Activated naive CD4-positive, alpha-beta T cell treated with anti-CD3 and anti-CD28 coated beads, Interleukin-2, amount 50 U/mL, for 72 hours (primary cell): ENCODE data around the gene FAM81A. TPM values are rescaled to one million over a fixed set of nuclear protein-coding genes. Genes with fewer than 3 reads are reported as not detected.
"Not testable (repeated sequence)": the region's sequence is repeated elsewhere in the genome, so short reads cannot be mapped to it uniquely, and the experiment has no call there.

Experiments
- ATAC-seq, 2 donors: fragments of 150-1000 bp; cut with Tn5 transposase; 2 replicates each; pipeline ENCODE4 v1.10.0; 2021; ENCODE audit warnings: mild to moderate bottlenecking in 2 of 2, moderate library complexity in 2 of 2
- DNase-seq, 2 donors: peaks; one replicate each; pipeline ENCODE4 v3.0.0; 2021 to 2022; ENCODE audit warnings: low spot score in 2 of 2
- H3K27ac Mint-ChIP-seq, 2 donors: one replicate each; pipeline ENCODE4 v1.8.0; 2022; ENCODE audit warnings: mild to moderate bottlenecking in 2 of 2, mixed read lengths in 2 of 2
- H3K36me3 Mint-ChIP-seq, 2 donors: one replicate each; pipeline ENCODE4 v1.8.0; 2022; ENCODE audit warnings: mixed read lengths in 2 of 2
- H3K9me3 Mint-ChIP-seq, 2 donors: one replicate each; pipeline ENCODE4 v1.8.0; 2022; ENCODE audit warnings: mixed read lengths in 2 of 2
- total RNA-seq, 2 donors: library from RNA; stranded (reverse); gene quantifications; one replicate each; pipeline ENCODE4 v1.2.3, GENCODE V29; 2022

The FAM81A gene
- under 1 TPM; 0.09 to 0.41 TPM for total RNA-seq

GRCh38 chr15:59437817-59438624, at the start of gene FAM81A:
Gene FAM81A (plus strand): TSS chr15:59438186. CDS start chr15:59458627, 20,441 bp downstream.
- Mint-ChIP-seq H3K27ac (no peak within 1 kb of the TSS), H3K9me3 (no peaks in the 10 kb centered on the region), H3K36me3 (no peaks in the 10 kb centered on the region)
- ATAC-seq: peak; percentile 81 to 90
- DNase-seq: peak in 1 of 2 donors; percentile 58

- Mint-ChIP-seq H3K27ac (no peak overlapping the region), H3K36me3 (no peaks in the 10 kb centered on the region), H3K9me3 (no peaks in the 10 kb centered on the region)
- DNase-seq (no peak), ATAC-seq (no peak)
These were observed 49.3 kb upstream of the FAM81A start for GRCh38 chr15:59388670-59389069.

GRCh38 chr15:59392299-59392698, 45.7 kb upstream of the FAM81A start:
- DNase-seq (no peak), ATAC-seq (no peak)
- H3K9me3 Mint-ChIP-seq: no peaks in the 10 kb centered on the region
- H3K27ac Mint-ChIP-seq: no peak overlapping the region
- no peaks in the 10 kb centered on the region for H3K36me3 Mint-ChIP-seq

DNA sequence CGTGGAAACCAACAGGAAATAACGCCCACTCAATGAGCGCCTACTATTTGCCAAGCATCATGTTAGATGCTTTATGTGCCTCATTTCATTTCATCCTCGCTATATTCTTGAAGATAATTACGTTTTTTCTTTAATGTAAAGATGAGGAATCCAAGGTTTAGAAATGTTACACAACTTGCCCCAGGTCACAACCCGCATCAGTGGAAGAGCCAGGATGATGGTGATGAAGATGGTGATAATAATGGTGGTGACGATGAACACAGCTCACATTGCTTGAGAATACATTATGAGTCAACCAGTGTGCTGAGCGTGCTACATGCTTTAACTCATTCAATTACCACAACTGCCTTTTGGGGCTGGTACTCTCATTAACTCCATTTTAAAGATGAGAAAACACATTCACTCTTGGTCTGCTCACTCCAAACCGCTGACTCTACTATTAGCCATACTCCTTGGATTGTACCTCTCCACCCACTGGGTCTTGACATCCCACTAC, 43.8 kb upstream of the FAM81A start:
- Mint-ChIP-seq H3K27ac (peak overlapping the region in 1 of 2 donors; percentile 50), H3K36me3 (no peaks in the 10 kb centered on the region), H3K9me3 (no peaks in the 10 kb centered on the region)
- no peak for ATAC-seq
- no peak for DNase-seq

GRCh38 chr15:59396211-59396610, 41.8 kb upstream of the FAM81A start:
- no peak for ATAC-seq
- Mint-ChIP-seq H3K27ac (no peak overlapping the region), H3K36me3 (no peaks in the 10 kb centered on the region), H3K9me3 (no peaks in the 10 kb centered on the region)
- no peak for DNase-seq

GRCh38 chr15:59396679-59397078, 41.3 kb upstream of the FAM81A start:
- Mint-ChIP-seq H3K27ac (no peak overlapping the region), H3K9me3 (no peaks in the 10 kb centered on the region), H3K36me3 (no peaks in the 10 kb centered on the region)
- ATAC-seq (no peak), DNase-seq (no peak)

DNA sequence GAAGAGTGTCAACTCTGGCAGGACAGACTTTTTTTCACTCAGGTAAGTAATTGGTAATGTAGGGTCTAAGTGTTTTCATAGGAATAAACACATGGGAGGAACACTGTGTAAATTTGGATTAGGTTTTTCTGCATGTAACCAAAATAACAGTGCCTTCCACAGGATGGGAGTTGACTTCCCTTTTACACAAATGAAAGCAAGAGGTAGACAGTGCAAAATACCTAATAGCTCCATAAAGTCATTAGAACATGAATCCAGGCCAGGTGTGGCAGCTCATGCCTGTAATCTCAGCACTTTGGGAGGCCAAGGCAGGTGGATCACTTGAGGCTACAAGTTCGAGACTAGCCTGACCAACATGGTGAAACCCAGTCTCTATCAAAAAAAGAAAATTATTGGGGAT, 39.8 kb upstream of the FAM81A start:
- Mint-ChIP-seq H3K9me3 (no peaks in the 10 kb centered on the region), H3K27ac (no peak overlapping the region), H3K36me3 (no peaks in the 10 kb centered on the region)
- DNase-seq: no peak
- no peak for ATAC-seq

DNA sequence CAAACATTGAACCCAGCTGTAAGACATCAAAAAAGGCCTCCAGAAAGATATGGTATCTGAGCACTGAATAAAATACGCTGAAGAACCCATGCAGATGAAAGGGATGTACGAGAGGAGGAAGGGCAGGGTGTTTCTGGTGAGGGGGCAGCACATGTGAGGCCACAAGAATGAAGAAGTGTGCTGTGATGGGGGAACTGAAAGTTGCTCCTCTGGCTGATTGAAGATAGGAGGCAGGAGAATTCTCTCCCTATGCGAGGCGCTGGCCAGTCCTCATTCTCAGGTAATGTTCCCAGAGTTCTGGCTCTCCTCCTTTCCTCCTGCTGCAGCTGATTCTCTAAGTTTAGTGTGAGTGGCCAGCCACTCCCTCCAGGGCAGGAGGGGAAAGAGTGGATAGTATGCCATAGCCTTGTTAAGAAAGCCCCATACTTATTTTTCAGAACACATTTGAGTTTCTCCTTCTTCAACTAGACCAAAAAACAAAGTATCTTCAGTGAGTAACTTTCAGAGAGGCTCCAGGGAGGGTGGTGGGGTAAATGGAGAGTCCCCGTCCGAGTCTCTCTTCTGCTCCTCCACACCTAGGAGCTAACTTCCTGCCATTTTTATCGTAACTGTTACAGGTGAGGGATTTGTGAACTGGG, 38.4 kb upstream of the FAM81A start:
- ATAC-seq (no peak), DNase-seq (no peak)
- Mint-ChIP-seq H3K36me3 (no peaks in the 10 kb centered on the region), H3K9me3 (no peaks in the 10 kb centered on the region), H3K27ac (no peak overlapping the region)

GRCh38 chr15:59400103-59400813, 37.7 kb upstream of the FAM81A start:
- H3K9me3 Mint-ChIP-seq: no peaks in the 10 kb centered on the region
- DNase-seq (no peak), ATAC-seq (no peak)
- no peaks in the 10 kb centered on the region for H3K36me3 Mint-ChIP-seq
- peak overlapping the region in 1 of 2 donors; percentile 2 for H3K27ac Mint-ChIP-seq

- H3K9me3 Mint-ChIP-seq, H3K36me3 Mint-ChIP-seq, DNase-seq, H3K27ac Mint-ChIP-seq, ATAC-seq: not testable (repeated sequence)
These were observed 36.7 kb upstream of the FAM81A start for GRCh38 chr15:59401051-59401823.

DNA sequence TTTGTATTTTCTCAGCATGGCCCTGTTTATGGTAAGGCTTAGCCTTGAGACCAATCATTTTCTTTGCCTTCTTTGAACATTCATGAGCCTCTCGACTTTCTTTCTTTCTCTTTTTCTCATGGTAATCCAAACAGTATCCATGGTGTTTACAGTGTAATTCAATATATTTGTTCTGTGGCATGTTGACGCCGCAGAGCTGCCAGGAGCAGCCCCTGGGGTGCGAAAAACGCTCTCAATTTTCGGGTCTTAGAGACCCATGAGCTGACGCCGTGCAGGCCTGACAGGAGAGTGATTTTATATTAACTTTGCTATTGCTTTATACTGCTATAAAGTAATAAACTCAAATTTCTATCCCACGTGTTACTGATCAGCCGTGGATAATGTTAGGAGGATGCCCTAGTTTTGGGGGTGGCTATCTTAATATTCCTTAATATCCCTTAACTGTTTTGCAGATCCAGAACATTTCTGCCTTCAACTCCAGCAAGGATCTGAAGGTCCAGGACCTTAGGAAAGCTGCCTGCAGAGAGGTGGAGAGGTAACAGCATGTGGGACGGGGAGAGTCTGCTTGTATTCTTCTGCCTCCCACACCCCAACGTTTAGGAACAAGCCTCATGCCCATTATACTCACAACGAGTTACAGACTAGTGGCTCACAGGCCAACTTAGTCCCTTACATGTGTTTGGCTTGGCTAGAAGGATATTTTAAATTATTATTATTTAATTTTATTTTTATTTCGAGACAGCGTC, 36.0 kb upstream of the FAM81A start:
- no peak for ATAC-seq
- no peaks in the 10 kb centered on the region for H3K36me3 Mint-ChIP-seq
- no peak for DNase-seq
- no peaks in the 10 kb centered on the region for H3K9me3 Mint-ChIP-seq
- no peak overlapping the region for H3K27ac Mint-ChIP-seq

DNA sequence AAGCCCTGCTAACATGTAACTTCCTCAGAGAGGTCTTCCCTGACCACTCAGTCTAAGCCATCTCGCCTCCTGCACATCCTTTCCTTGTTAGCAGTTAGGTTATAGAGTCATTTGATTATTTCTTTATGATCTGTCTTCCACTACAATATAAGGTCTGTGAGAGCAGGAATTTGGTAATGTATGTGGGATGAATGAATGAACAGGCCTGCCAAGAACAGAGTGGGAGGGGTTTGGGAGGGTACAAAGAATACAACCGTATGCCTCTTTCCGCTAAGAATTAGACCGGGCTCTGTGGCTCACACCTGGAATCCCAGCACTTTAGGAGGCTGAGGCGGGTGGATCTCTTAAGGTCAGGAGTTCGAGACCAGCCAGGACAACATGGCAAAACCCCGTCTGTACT, 32.9 kb upstream of the FAM81A start:
- H3K9me3 Mint-ChIP-seq: no peaks in the 10 kb centered on the region
- ATAC-seq (no peak), DNase-seq (no peak)
- no peaks in the 10 kb centered on the region for H3K36me3 Mint-ChIP-seq
- no peak overlapping the region for H3K27ac Mint-ChIP-seq

DNA sequence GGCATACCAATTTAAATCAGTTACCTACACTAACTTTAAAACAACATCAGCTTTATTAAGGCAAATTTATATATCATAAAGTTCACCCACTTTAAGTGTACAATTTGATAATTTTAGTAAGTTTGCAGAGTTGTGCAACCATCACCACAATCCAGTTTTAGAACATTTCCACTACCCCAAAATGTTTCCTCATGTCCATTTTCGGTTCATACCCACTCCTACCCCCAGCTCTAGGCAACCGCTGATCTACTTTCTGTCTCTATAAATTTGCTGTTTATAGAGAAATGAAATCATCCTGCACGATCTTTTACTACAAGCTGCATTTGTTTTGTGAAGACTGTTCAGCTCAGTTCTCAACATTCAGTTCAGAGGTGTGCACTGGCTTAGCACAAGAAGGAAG, 31.5 kb upstream of the FAM81A start:
- Mint-ChIP-seq H3K27ac (no peak overlapping the region), H3K9me3 (no peaks in the 10 kb centered on the region), H3K36me3 (no peaks in the 10 kb centered on the region)
- ATAC-seq: no peak
- no peak for DNase-seq

- no peaks in the 10 kb centered on the region for H3K36me3 Mint-ChIP-seq
- H3K27ac Mint-ChIP-seq: no peak overlapping the region
- DNase-seq (no peak), ATAC-seq (no peak)
- H3K9me3 Mint-ChIP-seq: no peaks in the 10 kb centered on the region
These were observed 30.0 kb upstream of the FAM81A start for GRCh38 chr15:59407946-59408345.

- no peaks in the 10 kb centered on the region for H3K9me3 Mint-ChIP-seq
- no peak for DNase-seq
- no peak overlapping the region for H3K27ac Mint-ChIP-seq
- no peaks in the 10 kb centered on the region for H3K36me3 Mint-ChIP-seq
- ATAC-seq: no peak
These were observed 27.5 kb upstream of the FAM81A start for GRCh38 chr15:59410391-59410896.

DNA sequence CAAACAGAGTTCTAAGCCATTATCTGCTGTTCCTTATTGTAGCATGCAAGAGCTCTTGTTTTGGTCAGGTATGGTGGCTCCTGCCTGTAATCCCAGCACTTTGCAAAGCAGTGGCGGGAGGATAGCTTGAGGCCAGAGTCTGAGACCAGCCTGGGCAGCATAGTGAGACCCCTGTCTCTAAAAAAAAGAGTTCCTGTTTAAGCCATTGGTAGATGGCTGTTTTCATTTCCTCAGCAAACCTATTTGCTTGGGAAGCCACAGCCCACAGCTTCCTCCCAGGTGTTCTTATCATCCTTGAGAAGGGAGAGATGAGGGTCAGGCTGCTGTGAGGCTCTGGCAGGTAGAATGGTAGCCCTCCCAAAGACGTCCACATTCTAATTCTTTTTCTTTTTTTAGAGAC, 24.4 kb upstream of the FAM81A start:
- no peak overlapping the region for H3K27ac Mint-ChIP-seq
- DNase-seq (no peak), ATAC-seq (no peak)
- H3K36me3 Mint-ChIP-seq: no peaks in the 10 kb centered on the region
- H3K9me3 Mint-ChIP-seq: no peaks in the 10 kb centered on the region
